Measurements from ENCODE around the gene IMPACT.

IMPACT gene

DNA sequence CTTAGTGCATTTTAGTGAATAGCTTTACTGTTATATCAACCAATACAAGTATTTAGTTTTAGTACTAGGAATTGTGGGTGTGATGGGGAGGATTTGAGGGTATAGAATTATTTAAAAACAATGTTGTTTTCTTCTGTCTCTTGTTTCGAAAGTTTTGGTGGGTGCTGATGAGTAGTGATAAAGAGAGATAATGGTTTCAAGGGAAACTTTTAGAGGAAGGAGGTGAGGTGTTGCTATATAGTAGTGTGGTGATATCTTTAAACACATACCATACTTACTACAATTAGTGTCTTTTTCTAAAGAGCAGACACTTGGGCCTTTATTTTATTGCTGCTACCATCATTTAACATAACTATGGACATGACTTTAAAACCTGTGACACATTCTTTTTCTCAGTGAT is 10.5 kb downstream of the IMPACT start:
- TF ChIP-seq, protein P1, sequence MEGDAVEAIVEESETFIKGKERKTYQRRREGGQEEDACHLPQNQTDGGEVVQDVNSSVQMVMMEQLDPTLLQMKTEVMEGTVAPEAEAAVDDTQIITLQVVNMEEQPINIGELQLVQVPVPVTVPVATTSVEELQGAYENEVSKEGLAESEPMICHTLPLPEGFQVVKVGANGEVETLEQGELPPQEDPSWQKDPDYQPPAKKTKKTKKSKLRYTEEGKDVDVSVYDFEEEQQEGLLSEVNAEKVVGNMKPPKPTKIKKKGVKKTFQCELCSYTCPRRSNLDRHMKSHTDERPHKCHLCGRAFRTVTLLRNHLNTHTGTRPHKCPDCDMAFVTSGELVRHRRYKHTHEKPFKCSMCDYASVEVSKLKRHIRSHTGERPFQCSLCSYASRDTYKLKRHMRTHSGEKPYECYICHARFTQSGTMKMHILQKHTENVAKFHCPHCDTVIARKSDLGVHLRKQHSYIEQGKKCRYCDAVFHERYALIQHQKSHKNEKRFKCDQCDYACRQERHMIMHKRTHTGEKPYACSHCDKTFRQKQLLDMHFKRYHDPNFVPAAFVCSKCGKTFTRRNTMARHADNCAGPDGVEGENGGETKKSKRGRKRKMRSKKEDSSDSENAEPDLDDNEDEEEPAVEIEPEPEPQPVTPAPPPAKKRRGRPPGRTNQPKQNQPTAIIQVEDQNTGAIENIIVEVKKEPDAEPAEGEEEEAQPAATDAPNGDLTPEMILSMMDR (IDR thresholded peaks at IDR 0.05): no peak
- no peak for DNase-seq (ENCODE audit: low spot score)
- no peak overlapping the region for H3K27ac ChIP-seq

DNA sequence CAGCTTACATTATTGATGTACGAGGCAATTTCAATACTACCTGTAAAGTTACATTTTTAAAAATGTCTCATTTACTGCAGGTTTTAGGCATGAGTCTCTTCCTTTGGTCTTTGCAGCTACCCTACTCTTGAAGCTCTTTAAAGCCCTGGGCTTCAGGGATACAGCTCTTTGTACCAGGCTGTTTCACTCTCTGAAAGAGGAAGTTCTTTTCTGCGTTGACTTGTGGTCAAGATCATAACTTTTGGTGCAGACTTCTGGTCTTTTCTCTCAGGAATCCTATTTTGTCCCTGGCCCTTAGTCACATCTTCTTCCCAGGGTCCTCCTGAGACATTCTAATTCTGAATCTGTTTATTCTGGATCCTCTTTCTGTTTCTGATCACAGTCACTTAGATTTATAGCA is 17.4 kb downstream of the IMPACT start:
- TF ChIP-seq, protein P1 (IDR thresholded peaks at IDR 0.05): no peak
- DNase-seq (ENCODE audit: low spot score): no peak
- no peak overlapping the region for H3K4me3 ChIP-seq
- H3K27ac ChIP-seq: no peak overlapping the region

More for the DNA sequence above, 10.5 kb downstream of the IMPACT start:
- no peak overlapping the region for H3K4me3 ChIP-seq

DNA sequence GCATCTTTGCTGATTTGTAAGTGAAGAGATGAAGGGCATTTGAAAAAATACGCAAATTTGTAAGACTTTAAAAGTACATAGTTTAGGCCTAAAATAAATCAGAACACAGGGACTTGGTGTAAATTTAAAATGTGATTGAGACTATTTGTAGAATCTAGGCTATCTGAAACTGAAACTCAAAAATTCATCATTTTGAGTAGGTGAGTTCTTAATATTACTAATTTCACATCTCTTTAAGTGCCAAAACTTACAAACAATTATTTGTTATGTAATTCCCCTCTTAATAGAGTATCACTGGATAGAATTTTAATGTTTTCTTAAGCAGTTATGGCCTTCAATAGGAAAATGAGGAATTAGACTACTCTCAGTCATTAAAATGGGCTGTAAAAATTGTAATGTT is 20.0 kb downstream of the IMPACT start:
- Histone ChIP-seq H3K27ac (no peak overlapping the region), H3K4me3 (no peak overlapping the region)
- DNase-seq (ENCODE audit: low spot score): no peak
- TF ChIP-seq, protein P1 (IDR thresholded peaks at IDR 0.05): no peak

DNA sequence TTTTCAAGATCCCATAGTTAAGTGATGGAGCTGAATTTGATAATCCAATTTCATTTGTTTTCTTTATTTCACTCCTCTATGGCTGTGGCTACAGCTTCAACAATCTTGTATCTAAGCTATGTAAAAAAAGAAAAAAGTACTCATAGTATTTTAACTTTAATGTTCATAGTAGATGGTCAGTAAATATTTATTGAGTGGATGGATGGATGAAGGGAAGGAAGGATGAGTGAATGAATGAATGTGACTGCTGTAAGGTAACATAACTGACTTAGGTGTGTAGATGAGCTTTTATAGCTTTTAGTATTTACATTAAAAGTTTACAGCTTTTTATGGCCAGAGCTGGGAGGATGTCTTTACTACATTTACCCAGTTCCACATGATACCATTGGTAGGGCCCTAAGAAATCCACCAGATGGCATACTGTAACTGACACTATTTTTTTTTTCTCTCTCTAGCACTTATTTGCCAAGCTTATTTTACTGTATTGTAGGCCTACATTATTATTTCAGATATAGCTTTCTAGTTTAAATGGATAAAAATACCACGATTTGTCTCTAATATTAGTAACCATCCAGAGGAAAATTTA is 20.6 kb downstream of the IMPACT start:
- no peak overlapping the region for H3K27ac ChIP-seq
- TF ChIP-seq, protein P1 (IDR thresholded peaks at IDR 0.05): no peak
- DNase-seq (ENCODE audit: low spot score): no peak
- no peak overlapping the region for H3K4me3 ChIP-seq

DNA sequence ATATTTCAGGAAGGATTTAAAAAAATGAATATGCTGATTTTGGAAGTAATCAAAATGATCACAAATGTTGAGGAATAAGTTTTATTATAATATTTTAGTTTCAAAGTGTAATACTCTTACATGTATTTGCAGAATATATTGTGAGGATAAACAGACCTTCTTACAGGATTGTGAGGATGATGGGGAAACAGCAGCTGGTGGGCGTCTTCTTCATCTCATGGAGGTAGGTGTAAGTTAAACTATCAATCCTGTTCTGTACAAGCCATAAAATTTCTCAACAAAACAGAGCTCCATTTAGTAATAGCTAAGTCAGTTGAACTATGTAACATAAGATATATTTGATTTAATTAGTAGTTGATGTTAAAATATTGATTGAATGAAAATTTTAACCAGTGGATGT is 21.5 kb downstream of the IMPACT start:
- Histone ChIP-seq H3K4me3 (no peak overlapping the region), H3K27ac (no peak overlapping the region)
- TF ChIP-seq, protein P1 (IDR thresholded peaks at IDR 0.05): no peak
- DNase-seq (ENCODE audit: low spot score): no peak

DNA sequence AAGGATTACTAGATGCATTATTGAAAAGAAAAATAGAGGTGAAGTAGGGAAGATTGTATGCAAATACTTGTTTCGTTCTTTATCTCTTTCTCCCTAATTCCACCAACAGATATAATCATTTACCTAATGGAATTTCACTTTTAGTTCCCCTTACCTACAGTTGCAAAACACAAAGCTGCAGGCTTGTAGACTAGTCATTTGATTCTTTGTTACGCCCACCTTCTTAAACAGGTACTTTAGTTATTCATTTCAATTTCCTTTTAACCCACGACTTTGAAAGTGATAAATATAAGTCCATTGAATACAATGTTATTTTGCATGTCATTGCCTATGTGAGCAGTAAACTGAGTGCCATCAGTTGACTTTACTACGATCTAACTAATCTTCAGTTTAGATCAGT is 30.1 kb downstream of the IMPACT start:
- H3K4me3 ChIP-seq: no peak overlapping the region
- TF ChIP-seq, protein P1 (IDR thresholded peaks at IDR 0.05): no peak
- H3K27ac ChIP-seq: no peak overlapping the region
- no peak for DNase-seq (ENCODE audit: low spot score)

DNA sequence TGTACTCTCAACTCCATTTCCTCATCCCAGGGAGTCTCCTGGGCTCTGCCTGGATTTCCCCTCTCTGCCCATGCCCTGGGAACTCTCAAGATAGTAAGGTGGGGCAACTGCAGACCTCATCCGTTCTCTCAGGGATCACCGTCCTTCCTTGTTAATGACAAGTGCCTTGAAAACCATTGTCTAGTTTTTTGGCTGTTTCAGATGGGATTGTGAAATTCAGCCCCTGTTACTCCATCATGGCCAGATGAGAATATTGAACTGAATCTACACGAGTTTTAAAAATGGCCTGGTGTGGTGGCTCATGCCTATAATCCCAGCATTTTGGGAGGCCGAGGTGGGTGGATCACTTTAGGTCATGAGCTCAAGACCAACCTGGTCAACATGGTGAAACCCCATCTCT is 33.3 kb downstream of the IMPACT start:
- TF ChIP-seq, protein P1 (IDR thresholded peaks at IDR 0.05): no peak
- no peak overlapping the region for H3K4me3 ChIP-seq
- DNase-seq (ENCODE audit: low spot score): no peak
- H3K27ac ChIP-seq: no peak overlapping the region

Measured in coronary artery (tissue), 2 donors.